HepG2 (cell line): Measurements from ENCODE around the gene CNRIP1. TPM values are rescaled to one million over a fixed set of nuclear protein-coding genes. Genes with fewer than 3 reads are reported as not detected.

Experiments
- ETS1 ChIP-seq: sonication (generic); formaldehyde crosslinking; IDR thresholded peaks from 2 replicates; pipeline ENCODE4 v1.4.0; 2020; ENCODE audit warnings: missing genetic modification reagents
- MAF1 ChIP-seq: sonication (generic); formaldehyde crosslinking; IDR thresholded peaks from 2 replicates; pipeline ENCODE4 v1.5.0; 2020; ENCODE audit warnings: missing genetic modification reagents, borderline replicate concordance
- NR2C2 ChIP-seq: sonication (generic); formaldehyde crosslinking; IDR thresholded peaks from 2 replicates; pipeline ENCODE4 v1.4.0; 2020; ENCODE audit warnings: missing genetic modification reagents, mild to moderate bottlenecking, moderate library complexity, borderline replicate concordance
- ZBTB21 ChIP-seq: sonication (generic); formaldehyde crosslinking; IDR thresholded peaks from 2 replicates; pipeline ENCODE4 v1.4.0; 2020; ENCODE audit warnings: missing genetic modification reagents
- ZFP36L1 ChIP-seq: sonication (generic); formaldehyde crosslinking; IDR thresholded peaks from 2 replicates; pipeline ENCODE4 v1.8.0; 2022; ENCODE audit warnings: mild to moderate bottlenecking, missing genetic modification reagents, moderate library complexity
- ZNF18 ChIP-seq: sonication (generic); formaldehyde crosslinking; IDR thresholded peaks from 2 replicates; pipeline ENCODE4 v1.8.0; 2022; ENCODE audit warnings: mild to moderate bottlenecking, missing genetic modification reagents; ENCODE audit not compliant: insufficient replicate concordance
- ZNF431 ChIP-seq: sonication (generic); formaldehyde crosslinking; IDR thresholded peaks from 2 replicates; pipeline ENCODE4 v1.9.0; 2022; ENCODE audit warnings: missing genetic modification reagents, low read depth, mild to moderate bottlenecking, borderline replicate concordance
- ZNF512B ChIP-seq: sonication (generic); formaldehyde crosslinking; IDR thresholded peaks from 2 replicates; pipeline ENCODE4 v1.5.1; 2020; ENCODE audit warnings: missing genetic modification reagents, mild to moderate bottlenecking, borderline replicate concordance
- ZNF790 ChIP-seq: sonication (generic); formaldehyde crosslinking; IDR thresholded peaks from 2 replicates; pipeline ENCODE4 v1.8.0; 2022; ENCODE audit warnings: missing genetic modification reagents, mild to moderate bottlenecking, borderline replicate concordance
- ZSCAN25 ChIP-seq: sonication (generic); formaldehyde crosslinking; IDR thresholded peaks from 2 replicates; pipeline ENCODE4 v1.8.0; 2022; ENCODE audit warnings: mild to moderate bottlenecking, missing genetic modification reagents
- polyA plus RNA-seq, 8 experiments: library from polyadenylated mRNA; depleted of rRNA in 3 of 8; stranded (reverse) in 7 of 8; unstranded in 1 of 8; fragments of >200 nt; fragmentation: Illumina TruSeq in 4 of 8; extraction: Trizol in 4 of 8; gene quantifications; 2 replicates each; pipeline versions ENCODE4 v1.2.1 to v1.2.3, GENCODE V29; 2011 to 2016; ENCODE audit warnings: low read depth in 4 of 8, missing spikeins in 1 of 8, mixed read lengths in 1 of 8; ENCODE audit not compliant: insufficient read depth in 1 of 8
- total RNA-seq, 5 experiments: library from RNA; depleted of rRNA; stranded (reverse); fragments of >200 nt; fragmentation: Illumina TruSeq; extraction: Trizol; gene quantifications; 2 replicates each; pipeline ENCODE4 v1.2.3, GENCODE V29; 2016; ENCODE audit warnings: low read depth in 1 of 5

Gene CNRIP1
- total and polyA plus RNA-seq, 2 of the 13 experiments (the other 11 are each of a cell fraction or from before 2014, with no cell fraction given) = not detected

- no peak for TF ChIP-seq ZSCAN25
- TF ChIP-seq ZNF790 = no peak
- no peak for TF ChIP-seq ZNF512B (CRISPR knock-in tag)
- no peak for TF ChIP-seq ZNF431 (CRISPR knock-in tag)
- no peak for TF ChIP-seq ZFP36L1 (CRISPR knock-in tag)
- no peak for TF ChIP-seq ZBTB21 (CRISPR knock-in tag)
- no peak for TF ChIP-seq MAF1 (CRISPR knock-in tag)
- TF ChIP-seq ETS1 (CRISPR knock-in tag) = no peak
- no peak for TF ChIP-seq NR2C2 (CRISPR knock-in tag)
- TF ChIP-seq ZNF18 (CRISPR knock-in tag) = no peak
- TF ChIP-seq, all 625 proteins: peak for 0
Observed at GRCh38 chr2:68345129-68345875, 25.6 kb upstream of the CNRIP1 start (continued).
